ENCODE measurements around the gene B3GNT7.
"Not testable (repeated sequence)": the region's sequence is repeated elsewhere in the genome, so short reads cannot be mapped to it uniquely, and the experiment has no call there.

B3GNT7 gene

GRCh38 chr2:231364961-231365810, 30.3 kb upstream of the B3GNT7 start:
- DNase-seq (ENCODE audit: low spot score), result no peak

DNA sequence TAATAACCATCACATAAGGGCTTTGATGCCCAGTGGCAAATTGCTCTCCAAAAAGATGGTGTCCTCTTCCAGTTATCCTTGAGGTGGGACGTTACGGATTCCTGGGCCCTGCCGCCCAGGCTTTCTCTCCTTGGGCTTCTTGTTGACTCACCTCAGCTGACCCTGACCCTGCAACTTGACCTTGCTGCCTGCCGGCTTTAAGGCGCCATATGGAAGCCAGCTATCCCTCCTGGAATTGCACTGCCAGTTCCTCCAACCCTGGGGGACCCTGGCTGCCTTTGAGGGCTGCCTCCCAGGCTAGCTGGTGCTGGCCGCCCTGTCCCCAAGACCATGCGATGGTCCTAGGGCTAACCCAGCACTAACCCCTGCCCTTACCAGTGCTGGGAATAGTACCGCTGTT, 28.3 kb upstream of the B3GNT7 start:
- DNase-seq (ENCODE audit: low spot score), result no peak

- DNase-seq (ENCODE audit: low spot score), result no peak
Measured at GRCh38 chr2:231369580-231370428, 25.7 kb upstream of the B3GNT7 start.

- no peak for DNase-seq (ENCODE audit: low spot score)
Measured at GRCh38 chr2:231370429-231370748, 25.1 kb upstream of the B3GNT7 start.

- no peak for DNase-seq (ENCODE audit: low spot score)
Measured at GRCh38 chr2:231370749-231371429, 24.6 kb upstream of the B3GNT7 start.

GRCh38 chr2:231371430-231372054, 24.0 kb upstream of the B3GNT7 start:
- DNase-seq (ENCODE audit: low spot score), result no peak

- DNase-seq (ENCODE audit: low spot score), result no peak
Measured at GRCh38 chr2:231372326-231372725, 23.2 kb upstream of the B3GNT7 start.

- no peak for DNase-seq (ENCODE audit: low spot score)
Measured at GRCh38 chr2:231373184-231373583, 22.3 kb upstream of the B3GNT7 start.

DNA sequence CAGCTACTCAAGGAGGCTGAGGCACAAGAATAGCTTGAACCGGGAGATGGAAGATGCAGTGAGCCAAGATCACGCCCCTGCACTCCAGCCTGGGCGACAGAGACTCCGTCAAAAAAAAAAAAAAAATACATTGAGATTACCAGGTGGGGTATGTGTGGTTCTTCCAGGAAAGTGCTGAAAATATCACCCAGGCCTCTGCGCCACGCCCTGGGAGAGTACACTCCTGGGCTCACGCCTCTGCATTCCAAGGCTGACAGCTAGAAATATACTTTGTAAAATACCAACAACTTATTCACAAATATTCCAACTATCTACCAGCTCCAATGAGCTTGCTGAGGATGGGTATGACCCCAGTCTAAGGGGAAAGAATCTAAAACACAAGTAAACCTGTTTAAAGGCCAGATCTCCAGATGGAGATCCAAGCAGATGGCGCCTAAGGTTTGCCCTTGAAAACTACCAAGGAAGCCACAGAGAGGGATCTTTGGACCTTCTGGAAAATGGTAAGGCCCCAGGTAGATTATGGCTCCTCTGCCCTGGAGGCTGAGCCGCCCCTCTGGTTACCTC, 21.6 kb upstream of the B3GNT7 start:
- no peak for DNase-seq (ENCODE audit: low spot score)

GRCh38 chr2:231374771-231375170, 20.7 kb upstream of the B3GNT7 start:
- DNase-seq (ENCODE audit: low spot score), result no peak

- DNase-seq (ENCODE audit: low spot score), result not testable (repeated sequence)
Measured at GRCh38 chr2:231375994-231376615, 19.4 kb upstream of the B3GNT7 start.

- no peak for DNase-seq (ENCODE audit: low spot score)
Measured at GRCh38 chr2:231376857-231377256, 18.7 kb upstream of the B3GNT7 start.

GRCh38 chr2:231378026-231378722, 17.3 kb upstream of the B3GNT7 start:
- no peak for DNase-seq (ENCODE audit: low spot score)

DNA sequence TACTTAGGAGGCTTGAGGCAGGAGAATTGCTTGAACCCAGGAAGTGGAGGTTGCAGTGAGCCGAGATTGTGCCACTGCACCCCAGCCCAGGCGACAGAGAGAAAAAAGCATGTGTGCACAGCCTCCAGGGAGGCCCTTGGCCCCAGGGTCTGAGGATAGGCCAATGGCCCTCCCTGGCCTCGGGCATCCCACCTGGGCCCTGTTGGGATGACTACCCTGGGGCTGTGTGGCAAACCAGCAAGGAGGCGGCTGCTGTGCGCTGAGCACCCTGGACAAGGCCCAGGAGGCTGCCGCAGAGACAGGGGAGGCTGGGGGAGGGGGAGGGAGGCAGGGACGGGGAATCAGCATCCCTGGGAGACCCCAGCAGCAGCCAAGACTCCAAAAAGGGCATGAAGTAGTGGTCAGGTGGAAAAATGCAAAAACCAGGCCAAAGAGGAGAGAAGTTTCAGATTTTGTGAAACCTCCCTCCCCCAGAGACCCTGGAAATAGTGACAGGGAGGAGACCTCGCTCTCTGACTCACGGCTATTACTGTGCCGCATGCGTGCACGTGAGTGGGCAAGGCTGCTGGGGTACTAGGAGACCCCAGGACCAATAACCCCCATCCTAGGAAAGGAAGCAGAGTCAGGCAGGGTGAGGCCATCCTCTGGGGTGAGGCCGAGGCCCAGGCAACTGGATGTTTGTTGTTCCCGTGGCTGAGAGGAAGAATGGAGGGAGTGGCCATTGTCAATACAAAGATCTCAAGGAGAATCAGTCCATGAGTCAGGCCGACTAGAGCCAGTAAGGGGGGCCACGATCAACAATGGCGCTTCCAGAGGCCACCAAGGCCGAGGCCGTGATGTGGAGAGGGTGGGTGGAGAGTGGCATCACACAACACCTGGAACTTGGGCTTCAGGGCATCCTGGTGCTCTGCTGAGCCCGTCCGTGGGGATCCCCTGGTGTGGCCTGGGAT, 16.0 kb upstream of the B3GNT7 start:
- DNase-seq (ENCODE audit: low spot score), result no peak

DNA sequence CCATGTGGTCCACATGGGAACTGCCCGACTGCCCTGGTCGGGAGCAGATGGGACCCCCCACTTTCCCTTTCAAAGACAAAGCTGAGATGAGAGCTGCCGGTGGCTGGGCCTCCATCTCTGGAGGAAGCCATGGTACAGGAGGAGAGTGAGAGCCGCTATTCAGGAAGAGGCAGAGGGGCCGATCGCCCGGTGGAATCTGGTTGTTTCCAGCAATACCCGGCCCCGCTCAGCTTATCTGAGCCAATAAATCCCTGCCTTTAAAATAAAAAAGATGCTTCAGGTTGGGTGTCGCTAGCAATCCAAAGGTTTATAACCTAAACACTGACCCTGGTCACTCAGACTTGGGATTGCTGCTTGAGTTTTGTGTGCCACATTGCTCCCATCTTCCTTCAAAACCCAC, 15.2 kb upstream of the B3GNT7 start:
- no peak for DNase-seq (ENCODE audit: low spot score)

DNA sequence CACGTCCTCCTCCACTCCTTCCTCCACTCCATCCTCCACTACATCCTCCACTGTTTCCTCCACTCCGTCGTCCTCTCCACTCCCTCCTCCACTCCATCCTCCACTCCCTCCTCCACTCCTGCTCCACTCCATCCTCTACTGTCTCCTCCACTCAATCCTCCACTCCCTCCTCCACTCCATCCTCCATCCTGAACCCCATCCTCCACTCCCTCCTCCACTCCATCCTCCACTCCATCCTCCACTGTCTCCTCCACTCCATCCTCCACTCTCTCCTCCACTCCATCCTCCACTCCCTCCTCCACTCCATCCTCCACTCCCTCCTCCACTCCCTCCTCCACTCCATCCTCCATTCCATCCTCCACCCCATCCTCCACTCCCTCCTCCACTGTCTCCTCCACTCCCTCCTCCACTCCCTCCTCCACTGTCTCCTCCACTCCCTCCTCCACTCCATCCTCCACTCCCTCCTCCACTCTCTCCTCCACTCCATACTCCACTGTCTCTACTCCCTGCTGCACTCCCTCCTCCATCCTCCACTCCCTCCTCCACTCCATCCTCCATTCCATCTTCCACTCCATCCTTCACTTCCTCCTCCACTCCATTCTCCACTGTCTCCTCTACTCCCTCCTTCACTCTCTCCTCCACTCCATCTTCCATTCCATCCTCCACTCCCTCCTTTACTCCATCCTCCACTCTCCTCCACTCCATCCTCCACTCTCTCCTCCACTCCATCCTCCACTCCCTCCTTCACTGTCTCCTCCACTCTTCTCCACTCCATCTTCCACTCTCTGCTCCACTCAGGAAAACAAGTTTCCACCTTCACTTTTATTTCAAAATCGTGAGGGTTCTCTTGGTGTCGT, 14.3 kb upstream of the B3GNT7 start:
- no peak for DNase-seq (ENCODE audit: low spot score)

GRCh38 chr2:231382116-231382515, 13.4 kb upstream of the B3GNT7 start:
- DNase-seq (ENCODE audit: low spot score), result no peak

DNA sequence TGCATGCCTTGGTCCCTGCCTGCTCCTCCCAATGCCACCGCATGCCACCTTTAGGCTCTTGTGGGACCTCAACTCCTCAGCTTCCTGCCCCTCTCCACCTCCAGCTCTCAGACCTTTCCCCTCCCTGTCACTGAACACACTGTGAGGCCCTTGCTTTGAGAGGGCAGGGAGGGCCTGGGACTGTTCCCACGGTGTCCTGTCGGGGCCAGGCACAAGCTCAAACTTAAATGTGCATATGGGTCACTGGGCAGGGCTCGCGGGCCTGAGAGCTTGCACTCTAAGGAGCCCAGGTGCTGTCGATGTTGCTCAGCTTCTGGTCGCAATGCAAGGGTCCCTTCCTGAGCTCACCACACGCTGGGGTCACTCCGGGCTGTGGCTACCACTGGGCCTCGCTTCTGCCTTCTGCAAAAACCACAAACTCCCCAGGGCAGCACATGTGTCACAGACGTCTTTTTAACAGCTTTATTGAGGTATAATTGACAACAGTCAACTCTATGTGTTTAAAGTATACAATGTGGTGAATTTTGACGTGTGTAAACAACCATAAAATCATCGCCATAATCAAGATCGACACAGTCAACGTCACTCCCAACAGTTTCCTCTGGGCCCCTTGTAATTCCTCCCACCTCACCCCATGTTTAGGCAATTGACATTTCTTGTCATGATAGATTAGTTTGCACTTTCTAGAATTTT, 11.9 kb upstream of the B3GNT7 start:
- DNase-seq (ENCODE audit: low spot score), result no peak

Measured in CD4-positive, alpha-beta T cell treated with Interleukin-6 at 100 ng/mL for 8 hours (primary cell).